Neural cell (in vitro differentiated cells): ENCODE results near the gene PADI2. TPM values are rescaled to one million over a fixed set of nuclear protein-coding genes. Genes with fewer than 3 reads are reported as not detected.

ENCODE experiments used
- H2AFZ ChIP-seq: fragments of 200-600, 300-800 bp; sonication (generic), shearing (Covaris generic); 2 replicates; pipeline ENCODE4 v1.6.0; 2014; ENCODE audit warnings: low read depth, mild to moderate bottlenecking, antibody characterized with exemption, low read length, moderate library complexity
- H3F3A ChIP-seq: fragments of 200-600 bp; shearing (Covaris generic); 2 replicates; pipeline ENCODE4 v1.6.1; 2016; ENCODE audit warnings: mild to moderate bottlenecking, moderate library complexity, mixed read lengths, antibody characterized with exemption, low read length; ENCODE audit not compliant: insufficient read depth, poor library complexity, severe bottlenecking
- H3K27ac ChIP-seq: fragments of 200-600, 300-800 bp; sonication (generic), shearing (Covaris generic); 2 replicates; pipeline ENCODE4 v1.5.1; 2014; ENCODE audit warnings: mild to moderate bottlenecking, low read length, moderate library complexity
- H3K27me3 ChIP-seq: fragments of 300-800, 200-600 bp; sonication (generic), shearing (Covaris generic); 2 replicates; pipeline ENCODE4 v1.6.0; 2014; ENCODE audit warnings: mild to moderate bottlenecking, low read depth, low read length, moderate library complexity; ENCODE audit not compliant: insufficient read depth
- H3K36me3 ChIP-seq: fragments of 300-800, 200-600 bp; sonication (generic), shearing (Covaris generic); 2 replicates; pipeline ENCODE4 v1.5.1; 2014; ENCODE audit warnings: mild to moderate bottlenecking, antibody characterized with exemption, low read length, moderate library complexity; ENCODE audit not compliant: insufficient read depth
- H3K4me2 ChIP-seq: fragments of 300-800, 200-600 bp; sonication (generic), shearing (Covaris generic); 2 replicates; pipeline ENCODE4 v1.6.0; 2014; ENCODE audit warnings: mild to moderate bottlenecking, low read length
- H3K4me3 ChIP-seq: fragments of 300-800, 200-600 bp; sonication (generic), shearing (Covaris generic); 2 replicates; pipeline ENCODE4 v1.5.1; 2014; ENCODE audit warnings: mild to moderate bottlenecking, low read length, moderate library complexity
- H3K79me2 ChIP-seq: fragments of 200-600 bp; shearing (Covaris generic); replicated peaks from 2 replicates; pipeline ENCODE4 v1.6.0; 2014; ENCODE audit warnings: mild to moderate bottlenecking, low read length, moderate library complexity; ENCODE audit not compliant: insufficient read depth
- H3K9ac ChIP-seq: fragments of 300-800, 200-600 bp; sonication (generic), shearing (Covaris generic); 2 replicates; pipeline ENCODE4 v1.6.1; 2016; ENCODE audit warnings: mild to moderate bottlenecking, low read length, mixed read lengths
- H3K9me2 ChIP-seq: fragments of 200-600 bp; shearing (Covaris generic); 2 replicates; pipeline ENCODE4 v1.6.1; 2016; ENCODE audit warnings: mild to moderate bottlenecking, low read length, mixed read lengths; ENCODE audit not compliant: insufficient read depth
- H3K9me3 ChIP-seq: fragments of 200-600, 300-800 bp; sonication (generic), shearing (Covaris generic); 2 replicates; pipeline ENCODE4 v1.6.1; 2016; ENCODE audit warnings: mild to moderate bottlenecking, mixed run types, low read length, moderate library complexity, mixed read lengths
- H4K20me1 ChIP-seq: fragments of 200-600 bp; shearing (Covaris generic); 2 replicates; pipeline ENCODE4 v1.6.1; 2016; ENCODE audit warnings: mild to moderate bottlenecking, mixed run types; ENCODE audit not compliant: insufficient read depth
- CTCF ChIP-seq: fragments of 450-650 bp; IDR thresholded peaks from 2 replicates; pipeline ENCODE4 v1.5.1; 2014; ENCODE audit warnings: antibody characterized with exemption, mild to moderate bottlenecking, moderate library complexity; ENCODE audit not compliant: poor library complexity, severe bottlenecking
- EP300 ChIP-seq: fragments of 450-650 bp; conservative IDR thresholded peaks from 2 replicates; pipeline ENCODE4 v1.6.1; 2014; ENCODE audit warnings: antibody characterized with exemption, mild to moderate bottlenecking, moderate library complexity; ENCODE audit not compliant: poor library complexity, severe bottlenecking
- EZH2 ChIP-seq: fragments of 200-600, 300-800 bp; shearing (Covaris generic), sonication (generic); IDR thresholded peaks from 2 replicates; pipeline ENCODE4 v1.6.1; 2014; ENCODE audit warnings: antibody characterized with exemption, low read length, borderline replicate concordance, mild to moderate bottlenecking; ENCODE audit not compliant: insufficient read depth, poor library complexity, severe bottlenecking
- MXI1 ChIP-seq: fragments of 450-650 bp; conservative IDR thresholded peaks from 2 replicates; pipeline ENCODE4 v1.6.1; 2014; ENCODE audit warnings: antibody characterized with exemption, mild to moderate bottlenecking; ENCODE audit not compliant: poor library complexity, severe bottlenecking
- POLR2AphosphoS5 ChIP-seq: IDR thresholded peaks from 2 replicates; pipeline ENCODE4 v1.6.1; 2012
- RAD21 ChIP-seq: fragments of 450-650 bp; conservative IDR thresholded peaks from 2 replicates; pipeline ENCODE4 v1.6.1; 2014; ENCODE audit warnings: antibody characterized with exemption, mild to moderate bottlenecking, moderate library complexity
- REST ChIP-seq: IDR thresholded peaks from 2 replicates; pipeline ENCODE4 v1.6.1; 2012; ENCODE audit warnings: borderline replicate concordance
- SMC3 ChIP-seq: fragments of 450-650 bp; conservative IDR thresholded peaks from 2 replicates; pipeline ENCODE4 v1.6.1; 2014; ENCODE audit warnings: antibody characterized with exemption, mild to moderate bottlenecking, moderate library complexity; ENCODE audit not compliant: poor library complexity
- TAF1 ChIP-seq: IDR thresholded peaks from 2 replicates; pipeline ENCODE4 v1.6.1; 2012; ENCODE audit warnings: low read depth
- polyA plus RNA-seq: library from polyadenylated mRNA; depleted of rRNA; stranded (reverse); fragments of >200 nt; gene quantifications from 2 replicates; pipeline ENCODE4 v1.2.3, GENCODE V29; 2014

PADI2 gene
- polyA plus RNA-seq, 1 donor from 2014 or later: 1.6 TPM

- H3K27me3 ChIP-seq: no peaks in the 10 kb centered on the region
- H3K27ac ChIP-seq: no peak overlapping the region
- no peaks in the 10 kb centered on the region for H3F3A ChIP-seq
- no peaks in the 10 kb centered on the region for H3K36me3 ChIP-seq
- no peaks in the 10 kb centered on the region for H3K79me2 ChIP-seq
- H3K9ac ChIP-seq: no peak overlapping the region
- no peak overlapping the region for H3K4me3 ChIP-seq
- no peaks in the 10 kb centered on the region for H4K20me1 ChIP-seq
- H3K4me2 ChIP-seq: no peak overlapping the region
- no peak overlapping the region for H2AFZ ChIP-seq
- no peaks in the 10 kb centered on the region for H3K9me2 ChIP-seq
- no peaks in the 10 kb centered on the region for H3K9me3 ChIP-seq
- TF ChIP-seq CTCF (no peak), EP300 (no peak), REST (no peak), SMC3 (no peak), POLR2AphosphoS5 (no peak), EZH2 (no peak), MXI1 (no peak), TAF1 (no peak), RAD21 (no peak)
These were observed 24.5 kb upstream of the PADI2 start for GRCh38 chr1:17143760-17144159.

GRCh38 chr1:17141441-17142197 is 22.4 kb upstream of the PADI2 start:
- Histone ChIP-seq H3K4me2 (no peak overlapping the region), H2AFZ (no peak overlapping the region), H3K27ac (no peak overlapping the region), H3F3A (no peaks in the 10 kb centered on the region), H3K79me2 (no peaks in the 10 kb centered on the region), H3K9me3 (no peaks in the 10 kb centered on the region), H3K9me2 (no peaks in the 10 kb centered on the region), H3K4me3 (no peak overlapping the region), H3K9ac (no peak overlapping the region), H4K20me1 (no peaks in the 10 kb centered on the region), H3K36me3 (no peaks in the 10 kb centered on the region), H3K27me3 (no peaks in the 10 kb centered on the region)
- no peak for TF ChIP-seq EP300
- TF ChIP-seq CTCF: no peak
- TF ChIP-seq EZH2: no peak
- no peak for TF ChIP-seq MXI1
- TF ChIP-seq RAD21: no peak
- no peak for TF ChIP-seq POLR2AphosphoS5
- no peak for TF ChIP-seq REST
- no peak for TF ChIP-seq TAF1
- TF ChIP-seq SMC3: no peak
